SK-N-MC (cell line): ENCODE measurements around the gene NECAB2.

Experiments
- DNase-seq: peaks from one replicate; pipeline ENCODE4 v3.0.0-alpha.2; 2011; ENCODE audit warnings: low read depth, low spot score
- H3K27ac ChIP-seq: fragments of 200-600 bp; sonication (generic); 2 replicates; pipeline ENCODE4 v1.5.1; 2016; ENCODE audit warnings: mixed run types
- H3K36me3 ChIP-seq: fragments of 200-600 bp; sonication (generic); 2 replicates; pipeline ENCODE4 v1.6.1; 2017; ENCODE audit warnings: antibody characterized with exemption, low read length, mixed read lengths; ENCODE audit not compliant: insufficient read depth
- H3K4me3 ChIP-seq: fragments of 200-600 bp; sonication (generic); 2 replicates; pipeline ENCODE4 v1.5.1; 2016
- H3K9ac ChIP-seq: fragments of 200-600 bp; sonication (generic); 2 replicates; pipeline ENCODE4 v1.8.0; 2017; ENCODE audit warnings: mixed run types, mixed read lengths; ENCODE audit not compliant: insufficient read length
- H3K9me3 ChIP-seq: fragments of 200-600 bp; sonication (generic); 2 replicates; pipeline ENCODE4 v1.6.1; 2017; ENCODE audit warnings: low read depth, mild to moderate bottlenecking, antibody characterized with exemption, low read length, moderate library complexity, mixed read lengths
- EZH2 ChIP-seq: fragments of 200-600 bp; sonication (generic); IDR thresholded peaks from one replicate; pipeline ENCODE4 v1.6.1; 2017; ENCODE audit warnings: antibody characterized with exemption
- FOXP2 ChIP-seq: optimal IDR thresholded peaks from 2 replicates; pipeline ENCODE3; 2011; ENCODE audit warnings: mild to moderate bottlenecking, moderate library complexity; ENCODE audit not compliant: insufficient read depth; ENCODE audit errors: extremely low read length, control extremely low read depth
- POLR2AphosphoS5 ChIP-seq: IDR thresholded peaks from 2 replicates; pipeline ENCODE4 v1.6.1; 2012; ENCODE audit warnings: mild to moderate bottlenecking, low read depth, low read length, borderline replicate concordance

NECAB2 gene

GRCh38 chr16:83928341-83929055, 39.5 kb upstream of the NECAB2 start:
- no peak for TF ChIP-seq EZH2
- no peak for TF ChIP-seq POLR2AphosphoS5
- no peak for TF ChIP-seq FOXP2
- no peak for DNase-seq
- no peak overlapping the region for H3K27ac ChIP-seq

DNA sequence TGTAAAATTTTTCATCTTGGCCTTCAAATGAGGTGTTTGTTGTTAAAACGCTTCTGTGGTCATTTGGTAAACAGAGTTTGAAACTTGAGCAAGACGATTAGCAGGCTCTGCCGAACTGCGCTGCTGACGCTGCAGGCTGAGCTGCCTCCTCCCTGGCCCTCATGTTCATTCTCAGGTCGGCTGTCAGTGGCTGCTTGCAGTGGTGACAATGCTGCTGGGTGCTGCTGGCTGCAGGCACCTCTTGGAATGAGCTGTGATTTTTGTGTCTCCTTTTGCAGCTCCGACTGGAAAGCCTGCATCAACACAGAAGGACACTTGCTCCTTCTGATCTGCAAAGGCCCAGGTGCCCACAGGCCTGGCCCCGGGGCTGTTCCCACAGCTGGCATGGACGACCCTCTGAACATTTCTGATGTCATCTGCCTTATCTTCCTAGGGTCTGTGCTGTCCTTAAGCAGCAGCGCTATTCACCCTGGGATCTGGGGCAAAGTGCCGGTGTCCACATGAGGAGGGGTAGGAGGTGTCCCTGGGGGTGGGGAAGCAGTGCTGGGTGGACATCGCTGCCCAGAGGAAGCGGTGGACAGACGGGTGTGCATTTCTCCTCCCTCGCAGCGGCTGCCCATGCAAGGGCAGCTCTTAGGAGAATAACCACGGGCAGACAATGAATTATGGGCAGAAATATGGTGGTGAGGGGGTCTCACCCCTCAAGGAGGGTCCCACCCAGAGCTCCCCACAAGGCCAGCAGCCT, 38.1 kb upstream of the NECAB2 start:
- Histone ChIP-seq H3K9me3 (no peaks in the 10 kb centered on the region), H3K9ac (no peak overlapping the region), H3K36me3 (no peaks in the 10 kb centered on the region), H3K27ac (no peak overlapping the region), H3K4me3 (no peak overlapping the region)
- TF ChIP-seq FOXP2 (no peak), POLR2AphosphoS5 (no peak)
- DNase-seq, result no peak

More at GRCh38 chr16:83928341-83929055, 39.5 kb upstream of the NECAB2 start:
- Histone ChIP-seq H3K4me3 (no peak overlapping the region), H3K9ac (no peak overlapping the region), H3K36me3 (no peaks in the 10 kb centered on the region), H3K9me3 (no peaks in the 10 kb centered on the region)

GRCh38 chr16:83930730-83931500, 37.1 kb upstream of the NECAB2 start:
- Histone ChIP-seq H3K27ac (no peak overlapping the region), H3K36me3 (no peaks in the 10 kb centered on the region), H3K4me3 (no peak overlapping the region), H3K9ac (no peak overlapping the region), H3K9me3 (no peaks in the 10 kb centered on the region)
- TF ChIP-seq FOXP2 (no peak), EZH2 (no peak), POLR2AphosphoS5 (no peak)
- no peak for DNase-seq

- Histone ChIP-seq H3K4me3 (no peak overlapping the region), H3K9me3 (no peaks in the 10 kb centered on the region), H3K27ac (no peak overlapping the region), H3K36me3 (no peaks in the 10 kb centered on the region), H3K9ac (no peak overlapping the region)
- no peak for TF ChIP-seq FOXP2
- TF ChIP-seq POLR2AphosphoS5, result no peak
- no peak for TF ChIP-seq EZH2
- no peak for DNase-seq
Observed at GRCh38 chr16:83931556-83931955, 36.5 kb upstream of the NECAB2 start.

GRCh38 chr16:83932304-83932703, 35.7 kb upstream of the NECAB2 start:
- DNase-seq, result no peak
- Histone ChIP-seq H3K4me3 (no peak overlapping the region), H3K9me3 (no peaks in the 10 kb centered on the region), H3K27ac (no peak overlapping the region), H3K36me3 (no peaks in the 10 kb centered on the region), H3K9ac (no peak overlapping the region)
- TF ChIP-seq EZH2, result no peak

GRCh38 chr16:83932955-83933673, 34.9 kb upstream of the NECAB2 start:
- no peak for TF ChIP-seq EZH2
- TF ChIP-seq POLR2AphosphoS5, result no peak
- no peak for TF ChIP-seq FOXP2
- Histone ChIP-seq H3K4me3 (no peak overlapping the region), H3K9me3 (no peaks in the 10 kb centered on the region), H3K27ac (no peak overlapping the region), H3K36me3 (no peaks in the 10 kb centered on the region), H3K9ac (no peak overlapping the region)
- DNase-seq, result no peak

- no peak for DNase-seq
- H3K4me3 ChIP-seq, result no peak overlapping the region
- H3K36me3 ChIP-seq, result no peaks in the 10 kb centered on the region
- TF ChIP-seq FOXP2, result no peak
- no peak for TF ChIP-seq POLR2AphosphoS5
- no peak for TF ChIP-seq EZH2
- H3K9me3 ChIP-seq, result no peaks in the 10 kb centered on the region
- no peak overlapping the region for H3K9ac ChIP-seq
- H3K27ac ChIP-seq, result no peak overlapping the region
Observed at GRCh38 chr16:83933885-83934683, 34.0 kb upstream of the NECAB2 start.
